Activated CD8-positive, alpha-beta T cell treated with anti-CD3 and anti-CD28 coated beads for 36 hours (primary cell): ENCODE data around the gene RBMS3. TPM values are rescaled to one million over a fixed set of nuclear protein-coding genes. Genes with fewer than 3 reads are reported as not detected.

Source experiments
- ATAC-seq: fragments of 200-7000 bp; cut with Tn5 transposase; one replicate; pipeline ENCODE4 v1.10.0; 2021; ENCODE audit warnings: mild to moderate bottlenecking, moderate library complexity
- CTCF ChIA-PET: fragments of 350-600 bp; sonication (Branson Sonifier 250); formaldehyde crosslinking; loops from one replicate; lab custom pipeline; 2021; ENCODE audit warnings: antibody characterized with exemption; lab: Charles Lee
- POLR2A ChIA-PET: fragments of 350-600 bp; sonication (Branson Sonifier 250); formaldehyde crosslinking; loops from one replicate; lab custom pipeline; 2021; ENCODE audit warnings: antibody characterized with exemption; lab: Charles Lee
- DNase-seq: peaks from one replicate; pipeline ENCODE4 v3.0.0-alpha.2; 2020
- H3K27ac Mint-ChIP-seq: one replicate; pipeline ENCODE4 v1.8.0; 2021; ENCODE audit warnings: mild to moderate bottlenecking, mixed read lengths
- H3K27me3 Mint-ChIP-seq: one replicate; pipeline ENCODE4 v1.8.0; 2021; ENCODE audit warnings: mixed read lengths
- H3K36me3 Mint-ChIP-seq: one replicate; pipeline ENCODE4 v1.8.0; 2021; ENCODE audit warnings: low read depth, mixed read lengths
- H3K4me1 Mint-ChIP-seq: one replicate; pipeline ENCODE4 v1.8.0; 2021; ENCODE audit warnings: low read depth, mixed read lengths
- H3K4me3 Mint-ChIP-seq: one replicate; pipeline ENCODE4 v1.8.0; 2021; ENCODE audit warnings: mild to moderate bottlenecking, moderate library complexity, mixed read lengths
- H3K9me3 Mint-ChIP-seq: one replicate; pipeline ENCODE4 v1.8.0; 2021; ENCODE audit warnings: mixed read lengths
- intact Hi-C: fragments of 100-400 bp; cut with micrococcal nuclease; formaldehyde crosslinking; loops from one replicate; pipeline ENCODE4 v1.10.0; 2022
- total RNA-seq, 2 experiments: library from RNA; stranded (reverse); gene quantifications; one replicate each; pipeline ENCODE4 v1.2.3, GENCODE V29; 2021
- TF ChIP-seq, protein P1 (sequence below): fragments of 200-600 bp; IDR thresholded peaks from one replicate; pipeline ENCODE4 v1.8.0; 2022; ENCODE audit warnings: antibody characterized with exemption, mild to moderate bottlenecking

The RBMS3 gene
- total RNA-seq, 2 experiments from 2014 or later: 2.3 to 2.8 TPM

DNA sequence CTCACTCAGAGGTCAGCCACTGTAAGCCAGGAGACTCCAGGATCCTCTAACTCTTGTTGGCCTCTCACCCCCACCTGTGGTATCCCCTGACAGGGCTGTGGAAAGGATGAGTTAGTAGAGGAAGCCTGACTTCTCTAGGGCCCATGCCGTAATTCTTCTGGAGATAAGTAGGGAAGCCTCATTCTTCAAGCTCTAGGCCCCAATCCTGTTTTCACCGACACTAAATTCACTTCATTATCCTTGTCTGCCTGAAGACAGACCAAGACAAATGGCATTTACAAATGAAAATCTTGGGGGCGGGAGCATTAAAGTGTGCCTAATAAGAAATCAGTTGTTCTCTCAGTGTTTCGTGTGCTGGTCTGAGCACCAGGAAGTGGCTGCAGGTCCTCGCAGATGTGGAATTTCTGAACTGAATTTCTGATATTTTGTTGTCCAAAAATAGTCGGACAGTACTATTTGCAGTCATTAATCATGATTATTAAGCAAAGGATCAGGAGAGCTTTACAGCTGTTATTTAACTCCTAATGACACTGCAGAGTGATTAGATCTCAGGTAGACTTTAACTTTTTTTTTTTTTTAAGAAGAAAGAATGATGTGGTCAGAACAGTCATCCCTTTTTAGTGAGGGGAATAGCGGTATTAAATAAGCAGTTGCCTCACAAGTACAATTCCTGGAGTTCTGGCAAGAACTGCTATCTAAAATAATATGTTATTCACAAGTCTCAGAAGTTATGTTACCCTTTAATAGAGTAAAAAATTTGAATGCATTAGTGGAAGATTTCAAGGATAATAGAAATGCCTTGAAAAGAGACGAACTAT lies 58.4 kb downstream of the RBMS3 start:
- Mint-ChIP-seq H3K4me3 (no peak overlapping the region), H3K36me3 (no peaks in the 10 kb centered on the region), H3K4me1 (no peaks in the 10 kb centered on the region), H3K27me3 (no peaks in the 10 kb centered on the region), H3K9me3 (no peaks in the 10 kb centered on the region), H3K27ac (no peak overlapping the region)
- TF ChIP-seq, protein P1, sequence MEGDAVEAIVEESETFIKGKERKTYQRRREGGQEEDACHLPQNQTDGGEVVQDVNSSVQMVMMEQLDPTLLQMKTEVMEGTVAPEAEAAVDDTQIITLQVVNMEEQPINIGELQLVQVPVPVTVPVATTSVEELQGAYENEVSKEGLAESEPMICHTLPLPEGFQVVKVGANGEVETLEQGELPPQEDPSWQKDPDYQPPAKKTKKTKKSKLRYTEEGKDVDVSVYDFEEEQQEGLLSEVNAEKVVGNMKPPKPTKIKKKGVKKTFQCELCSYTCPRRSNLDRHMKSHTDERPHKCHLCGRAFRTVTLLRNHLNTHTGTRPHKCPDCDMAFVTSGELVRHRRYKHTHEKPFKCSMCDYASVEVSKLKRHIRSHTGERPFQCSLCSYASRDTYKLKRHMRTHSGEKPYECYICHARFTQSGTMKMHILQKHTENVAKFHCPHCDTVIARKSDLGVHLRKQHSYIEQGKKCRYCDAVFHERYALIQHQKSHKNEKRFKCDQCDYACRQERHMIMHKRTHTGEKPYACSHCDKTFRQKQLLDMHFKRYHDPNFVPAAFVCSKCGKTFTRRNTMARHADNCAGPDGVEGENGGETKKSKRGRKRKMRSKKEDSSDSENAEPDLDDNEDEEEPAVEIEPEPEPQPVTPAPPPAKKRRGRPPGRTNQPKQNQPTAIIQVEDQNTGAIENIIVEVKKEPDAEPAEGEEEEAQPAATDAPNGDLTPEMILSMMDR: no peak
- ChIA-PET CTCF (no interaction called here), POLR2A (no interaction called here)
- intact Hi-C loops: no loop called here
- DNase-seq (no peak), ATAC-seq (no peak)

DNA sequence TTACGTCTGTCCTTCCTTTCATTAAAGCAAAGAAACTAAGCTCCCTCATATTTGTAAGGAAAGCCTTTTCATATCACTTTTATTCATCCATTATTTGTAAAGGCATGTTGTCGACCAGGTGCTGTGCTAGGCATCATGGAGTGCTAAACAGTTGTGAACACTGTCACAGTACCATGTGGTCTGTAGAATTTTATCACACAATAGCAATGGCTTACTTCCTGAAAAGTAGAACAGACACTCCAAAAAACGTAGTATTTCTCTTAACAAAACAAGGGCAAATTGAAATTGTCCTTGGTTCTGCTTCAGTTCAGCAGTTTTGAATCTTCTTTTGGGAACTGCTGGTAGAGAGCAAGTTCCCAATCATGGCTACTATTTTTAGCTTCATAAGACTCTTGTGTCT lies 63.3 kb downstream of the RBMS3 start:
- ATAC-seq (no peak), DNase-seq (no peak)
- Mint-ChIP-seq H3K36me3 (no peaks in the 10 kb centered on the region), H3K9me3 (no peaks in the 10 kb centered on the region), H3K27me3 (no peaks in the 10 kb centered on the region), H3K27ac (no peak overlapping the region), H3K4me1 (no peaks in the 10 kb centered on the region), H3K4me3 (no peak overlapping the region)
- ChIA-PET CTCF (no interaction called here), POLR2A (no interaction called here)
- intact Hi-C loops: no loop called here
- TF ChIP-seq, protein P1: no peak

DNA sequence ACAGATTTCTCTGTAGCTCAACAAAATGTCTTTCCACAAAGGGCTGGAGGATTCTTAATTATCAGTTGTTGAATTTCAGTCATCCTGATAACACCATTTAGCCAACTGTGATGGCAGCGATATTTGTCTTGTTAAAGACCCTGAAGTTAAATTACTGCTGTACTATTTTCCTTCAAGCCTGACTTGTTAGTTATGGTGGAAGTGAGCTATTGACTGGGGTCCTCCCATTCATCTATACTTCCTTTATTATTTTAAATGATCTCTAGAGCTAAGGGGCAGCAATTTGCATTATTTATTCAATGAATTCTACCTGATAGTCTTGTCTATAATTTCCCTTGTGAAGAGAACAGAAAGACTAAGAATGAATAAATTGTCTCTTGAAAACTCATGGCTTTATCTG lies 64.1 kb downstream of the RBMS3 start:
- ChIA-PET POLR2A (no interaction called here), CTCF (no interaction called here)
- ATAC-seq: no peak
- no peak for DNase-seq
- Mint-ChIP-seq H3K27ac (no peak overlapping the region), H3K36me3 (no peaks in the 10 kb centered on the region), H3K9me3 (no peaks in the 10 kb centered on the region), H3K4me1 (no peaks in the 10 kb centered on the region), H3K4me3 (no peak overlapping the region), H3K27me3 (no peaks in the 10 kb centered on the region)
- TF ChIP-seq, protein P1: no peak
- intact Hi-C loops: no loop called here

DNA sequence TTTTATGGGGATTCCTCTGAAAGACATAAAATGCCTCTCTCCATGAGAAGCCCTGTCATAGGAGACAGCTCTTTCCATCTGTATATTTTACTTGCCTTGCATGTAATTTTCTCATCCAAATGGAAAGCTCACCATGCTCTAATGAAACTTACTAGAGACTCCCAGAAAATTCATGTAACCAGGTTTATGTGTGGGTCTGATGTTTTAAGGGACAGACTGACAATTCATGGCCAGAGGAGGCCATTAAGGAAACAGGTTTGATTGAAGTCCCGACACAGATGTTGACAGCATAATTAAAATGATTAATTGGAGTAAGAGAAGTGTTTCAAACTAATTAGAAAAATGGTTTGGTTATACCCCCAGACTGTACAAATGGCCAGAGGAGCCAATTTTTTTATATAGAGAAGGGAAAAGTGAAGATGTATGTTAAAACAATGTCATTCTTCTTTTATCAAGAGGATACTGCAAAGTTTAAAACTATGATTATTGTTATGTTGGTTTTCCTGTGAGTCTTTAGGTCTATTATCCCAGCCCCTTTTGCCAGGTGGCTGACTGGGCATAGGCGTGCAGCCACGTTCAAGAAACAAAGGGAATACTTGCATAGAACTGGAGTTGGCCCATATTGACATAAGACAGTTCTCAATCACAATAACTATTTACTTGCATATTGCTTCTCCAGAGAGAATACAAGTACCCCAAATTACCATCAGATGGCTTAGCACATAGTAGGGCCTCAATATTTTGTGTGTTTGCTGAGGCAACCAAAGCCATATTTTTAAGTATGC lies 64.8 kb downstream of the RBMS3 start:
- DNase-seq (no peak), ATAC-seq (no peak)
- ChIA-PET POLR2A (no interaction called here), CTCF (no interaction called here)
- TF ChIP-seq, protein P1: no peak
- intact Hi-C loops: no loop called here
- no peak overlapping the region for H3K4me3 Mint-ChIP-seq
- no peaks in the 10 kb centered on the region for H3K36me3 Mint-ChIP-seq
- H3K4me1 Mint-ChIP-seq: no peaks in the 10 kb centered on the region
- no peaks in the 10 kb centered on the region for H3K9me3 Mint-ChIP-seq
- no peaks in the 10 kb centered on the region for H3K27me3 Mint-ChIP-seq
- no peak overlapping the region for H3K27ac Mint-ChIP-seq

DNA sequence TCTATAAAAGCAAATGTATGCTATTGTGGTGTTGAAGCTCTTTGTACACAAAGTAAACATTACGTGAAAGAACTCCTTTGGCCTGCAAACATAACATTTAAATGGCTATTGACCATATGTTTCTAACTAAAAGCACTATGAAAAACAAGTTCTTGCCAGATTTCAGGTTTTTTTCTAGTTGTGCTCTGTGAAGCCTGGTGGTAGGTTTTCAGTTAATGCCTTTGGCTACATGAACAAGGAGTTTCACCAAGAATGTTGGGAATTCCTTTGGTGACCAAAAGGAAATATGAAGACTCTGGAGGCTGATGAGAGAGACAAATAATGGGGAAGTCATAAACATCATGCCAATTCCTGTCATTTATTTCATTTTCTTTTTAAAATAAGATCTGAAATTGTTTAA lies 66.0 kb downstream of the RBMS3 start:
- H3K27ac Mint-ChIP-seq: no peak overlapping the region
- ChIA-PET POLR2A (no interaction called here), CTCF (no interaction called here)
- no peaks in the 10 kb centered on the region for H3K9me3 Mint-ChIP-seq
- ATAC-seq: no peak
- TF ChIP-seq, protein P1: no peak
- no peaks in the 10 kb centered on the region for H3K36me3 Mint-ChIP-seq
- no peaks in the 10 kb centered on the region for H3K4me1 Mint-ChIP-seq
- no peak for DNase-seq
- no peak overlapping the region for H3K4me3 Mint-ChIP-seq
- intact Hi-C loops: no loop called here
- no peaks in the 10 kb centered on the region for H3K27me3 Mint-ChIP-seq
